ENCODE measurements around the gene PRSS27.

GRCh38 chr16:2745116-2745890, 25.3 kb upstream of the PRSS27 start:
- TF ChIP-seq CTCF (IDR thresholded peaks at IDR 0.05) (no peak), POLR2A (IDR thresholded peaks at IDR 0.05) (no peak)
